ENCODE data around the gene POMGNT1. TPM values are rescaled to one million over a fixed set of nuclear protein-coding genes. Genes with fewer than 3 reads are reported as not detected.

POMGNT1 gene
- total and polyA plus RNA-seq, 2 of the 8 experiments (the other 6 are each of a cell fraction or from before 2014, with no cell fraction given), result 28.0 to 40.3 TPM

GRCh38 chr1:46157916-46158311 is 40.3 kb downstream of the POMGNT1 start:
- POLR2A ChIA-PET (ENCODE audit: partially characterized antibody), result interaction anchor here (1.4 to 2.2 kb wide), 3 partner anchors 10 to 40 kb away, joined by 3 to 7 read pairs (median 4); partner anchors contain the start of genes PIK3R3 and POMGNT1
- Histone ChIP-seq H3K14ac (ENCODE audit: insufficient read length) (no peak overlapping the region), H3K4me3 (ENCODE audit: extremely low read depth in 1 of 4, insufficient read depth in 2 of 4, low read depth in 3 of 4, low read length in 4 of 4) (no peak overlapping the region), H3K4me2 (ENCODE audit: insufficient read depth in 1 of 2, low read depth in 2 of 2, low read length in 2 of 2) (no peak overlapping the region), H2BK120ac (replicated peaks; ENCODE audit: low read depth, low read length) (no peak overlapping the region), H3K4me1 (replicated peaks in 1 of 4; ENCODE audit: control insufficient read depth in 3 of 4, insufficient read depth in 4 of 4, low read length in 3 of 4) (no peaks in the 10 kb centered on the region), H3K79me2 (ENCODE audit: control insufficient read depth in 1 of 2, insufficient read depth in 2 of 2, low read length in 2 of 2) (no peaks in the 10 kb centered on the region), H3K9ac (replicated peaks in 1 of 4; ENCODE audit: extremely low read depth in 1 of 4, low read depth in 3 of 4, low read length in 3 of 4) (no peak overlapping the region), H4K91ac (replicated peaks; ENCODE audit: insufficient read length, low read length) (no peak overlapping the region), H3K9me3 (ENCODE audit: insufficient read depth in 2 of 2, low read depth in 1 of 2, low read length in 1 of 2) (no peaks in the 10 kb centered on the region), H4K5ac (ENCODE audit: insufficient read length, low read depth, low read length) (no peak overlapping the region), H2BK20ac (ENCODE audit: low read length) (no peak overlapping the region), H3K4ac (replicated peaks; ENCODE audit: insufficient read length, low read depth, low read length) (no peak overlapping the region), H2BK5ac (ENCODE audit: low read depth, low read length) (no peak overlapping the region), H3K23ac (ENCODE audit: insufficient read length) (no peak overlapping the region), H3K56ac (replicated peaks; ENCODE audit: insufficient read length, low read depth, low read length) (no peak overlapping the region), H3K36me3 (ENCODE audit: control insufficient read depth in 2 of 4, insufficient read depth in 4 of 4, low read length in 3 of 4) (no peaks in the 10 kb centered on the region), H2AK5ac (ENCODE audit: low read depth, low read length) (no peak overlapping the region), H3K27me3 (replicated peaks in 1 of 4; ENCODE audit: control insufficient read depth in 3 of 4, extremely low read depth in 1 of 4, insufficient read depth in 3 of 4, low read length in 3 of 4) (no peaks in the 10 kb centered on the region), H2BK12ac (ENCODE audit: low read depth, low read length) (no peak overlapping the region), H3K27ac (ENCODE audit: low read depth, low read length) (no peak overlapping the region), H3K18ac (ENCODE audit: extremely low read depth, low read length) (no peak overlapping the region), H4K8ac (ENCODE audit: extremely low read depth, insufficient read depth, low read length) (no peak overlapping the region), H2BK15ac (ENCODE audit: low read length) (no peak overlapping the region), H3K23me2 (ENCODE audit: low read depth, low read length) (no peaks in the 10 kb centered on the region), H4K20me1 (replicated peaks in 1 of 2; ENCODE audit: control insufficient read depth in 1 of 2, insufficient read depth in 2 of 2, low read length in 2 of 2) (no peaks in the 10 kb centered on the region), H2AFZ (ENCODE audit: low read length) (no peak overlapping the region), H3K79me1 (ENCODE audit: low read depth, low read length) (no peaks in the 10 kb centered on the region)
- DNase-seq (ENCODE audit: low read depth in 1 of 2, low spot score in 2 of 2), result no peak
- 83% methylated on average over 1 of the region's 1 CpG; no CpG with 5 or more reads in 1 of the 2 experiments for WGBS, 2 experiments (ENCODE audit: extremely low coverage in 1 of 2, insufficient coverage in 1 of 2, insufficient read length in 1 of 2, insufficient replicate concordance in 2 of 2, low coverage in 1 of 2, low lambda C conversion rate in 2 of 2, missing lambda C conversion rate in 1 of 2)
- CTCF ChIA-PET (ENCODE audit: partially characterized antibody), result interaction anchor here (1.0 to 4.0 kb wide), 3 partner anchors 10 to 122 kb away, joined by 3 to 18 read pairs (median 6); no protein-coding TSS in a partner anchor
- no peak for FAIRE-seq
- no peak for TF ChIP-seq GABPA (IDR thresholded peaks at IDR 0.05; ENCODE audit: borderline replicate concordance, insufficient read depth, low read length)
